Measurements from ENCODE around the gene CHAT.

The CHAT gene

GRCh38 chr10:49575489-49576072 is 38.3 kb upstream of the CHAT start:
- no peak for TF ChIP-seq CTCF (IDR thresholded peaks at IDR 0.05)

- no peak for TF ChIP-seq CTCF (IDR thresholded peaks at IDR 0.05)
These were observed 36.5 kb upstream of the CHAT start for GRCh38 chr10:49577182-49577925.

GRCh38 chr10:49578392-49578791 is 35.4 kb upstream of the CHAT start:
- TF ChIP-seq CTCF (IDR thresholded peaks at IDR 0.05), result no peak

- TF ChIP-seq CTCF (IDR thresholded peaks at IDR 0.05), result no peak
These were observed 34.2 kb upstream of the CHAT start for GRCh38 chr10:49579621-49580020.

- no peak for TF ChIP-seq CTCF (IDR thresholded peaks at IDR 0.05)
These were observed 28.4 kb upstream of the CHAT start for GRCh38 chr10:49585387-49585786.

GRCh38 chr10:49587981-49588380 is 25.9 kb upstream of the CHAT start:
- TF ChIP-seq CTCF (IDR thresholded peaks at IDR 0.05), result no peak

- peak; percentile 97 for TF ChIP-seq CTCF (IDR thresholded peaks at IDR 0.05)
These were observed 20.9 kb upstream of the CHAT start for GRCh38 chr10:49592726-49593563.

All from LNCAP (cell line).